ENCODE results near the gene MIF. TPM values are rescaled to one million over a fixed set of nuclear protein-coding genes. Genes with fewer than 3 reads are reported as not detected.

Gene MIF
- total and polyA plus RNA-seq, 2 of the 4 experiments (the other 2 are of a cell fraction): 123 to 530 TPM

GRCh38 chr22:23847991-23848864 lies 46.0 kb upstream of the MIF start:
- no peak overlapping the region for H2BK5ac ChIP-seq (ENCODE audit: low read depth, low read length, poor library complexity, severe bottlenecking)
- WGBS, 2 experiments (ENCODE audit: extremely low coverage in 2 of 2, insufficient read length in 1 of 2): 75% methylated on average over 12 of the region's 24 CpGs; no CpG with 5 or more reads in 1 of the 2 experiments
- no peaks in the 10 kb centered on the region for H3K9me1 ChIP-seq (ENCODE audit: insufficient read depth, low read length)
- ChIA-PET POLR2A (ENCODE audit: unreplicated experiment) (no interaction called here), CTCF (interaction anchor here (0.9 kb wide), 1 partner anchor 77 kb away, joined by 3 read pairs; no protein-coding TSS in a partner anchor)
- H3K27ac ChIP-seq (ENCODE audit: insufficient read depth, low read length): no peak overlapping the region
- H3K9me3 ChIP-seq (ENCODE audit: control insufficient read depth, insufficient read depth, low read length): no peaks in the 10 kb centered on the region
- H4K5ac ChIP-seq (ENCODE audit: low read depth, low read length): no peak overlapping the region
- no peak overlapping the region for H2BK15ac ChIP-seq (ENCODE audit: low read depth, low read length)
- no peak overlapping the region for H3K14ac ChIP-seq (replicated peaks; ENCODE audit: low read depth, low read length)
- no peaks in the 10 kb centered on the region for H3K27me3 ChIP-seq (ENCODE audit: control insufficient read depth, insufficient read depth, low read length)
- BruUV-seq (replicated peaks): no TSS peak
- no peak for DNase-seq
- H3K4me1 ChIP-seq (ENCODE audit: control insufficient read depth, insufficient read depth, low read length): peaks cover 19% of the 10 kb centered on the region
- TF ChIP-seq MXI1 (IDR thresholded peaks at IDR 0.05; ENCODE audit: borderline replicate concordance, low read depth, low read length) (no peak), BHLHE40 (IDR thresholded peaks at IDR 0.05; ENCODE audit: low read depth, low read length) (no peak), RFX5 (IDR thresholded peaks at IDR 0.05; ENCODE audit: low read depth, low read length) (no peak), FOS (IDR thresholded peaks at IDR 0.05; ENCODE audit: low read depth, low read length) (no peak), CEBPB (IDR thresholded peaks at IDR 0.05; ENCODE audit: low read depth, low read length) (no peak), MAFK (IDR thresholded peaks at IDR 0.05; ENCODE audit: low read depth, low read length) (no peak), POLR2A (IDR thresholded peaks at IDR 0.05; ENCODE audit: low read depth, low read length) (no peak), CHD1 (IDR thresholded peaks at IDR 0.05; ENCODE audit: low read depth, low read length) (no peak), SMC3 (IDR thresholded peaks at IDR 0.05; ENCODE audit: low read depth, low read length) (no peak), ELK1 (IDR thresholded peaks at IDR 0.05; ENCODE audit: borderline replicate concordance, low read depth, low read length) (no peak), CTCF (conservative IDR thresholded peaks at IDR 0.05; ENCODE audit: low read depth, low read length) (no peak)
- H3K56ac ChIP-seq (ENCODE audit: extremely low read depth, insufficient read depth, low read length): no peak overlapping the region
- H3K18ac ChIP-seq (ENCODE audit: low read depth, low read length): no peak overlapping the region
- H2AK5ac ChIP-seq (ENCODE audit: low read depth, low read length): peak overlapping the region; percentile 32; the same call in 1 of the 2 replicates
- H2AK9ac ChIP-seq (replicated peaks; ENCODE audit: low read depth, low read length, poor library complexity): peak overlapping the region; percentile 70
- in situ Hi-C loops (cut with MboI; ENCODE audit: low sequenced_read_pairs): loop anchor here (10.0 kb wide), 1 partner anchor 323 kb away; no protein-coding TSS in a partner anchor
- H3K23ac ChIP-seq (ENCODE audit: low read depth, low read length): no peak overlapping the region
- no peak overlapping the region for H3K4ac ChIP-seq (ENCODE audit: low read depth, low read length)
- H4K91ac ChIP-seq (ENCODE audit: insufficient read depth, low read depth, low read length): no peak overlapping the region
- H2BK20ac ChIP-seq (ENCODE audit: low read depth, low read length): no peak overlapping the region
- no peak overlapping the region for H2BK120ac ChIP-seq (ENCODE audit: low read depth, low read length)
- H3K9ac ChIP-seq (ENCODE audit: low read depth, low read length): no peak overlapping the region
- H3K36me3 ChIP-seq (ENCODE audit: control insufficient read depth, insufficient read depth, low read length): no peaks in the 10 kb centered on the region
- H2AFZ ChIP-seq (replicated peaks; ENCODE audit: low read length, poor library complexity): no peak overlapping the region
- no peak overlapping the region for H3K4me2 ChIP-seq (ENCODE audit: low read depth, low read length)
- no peaks in the 10 kb centered on the region for H4K20me1 ChIP-seq (ENCODE audit: insufficient read depth, low read length)
- no peak overlapping the region for H4K8ac ChIP-seq (ENCODE audit: low read depth in 2 of 2, low read length in 2 of 2)
- dilution Hi-C loops (cut with HindIII; ENCODE audit: low sequenced_read_pairs, unreplicated experiment): no loop called here
- ATAC-seq (ENCODE audit: low read depth): no peak
- no peaks in the 10 kb centered on the region for H3K79me1 ChIP-seq (ENCODE audit: low read depth in 1 of 2, low read length in 2 of 2)
- intact Hi-C loops (cut with micrococcal nuclease): loop anchor here (5.0 kb wide), 3 partner anchors 76 to 306 kb away; partner anchors contain the start of gene MMP11
- no peak overlapping the region for H3K4me3 ChIP-seq (ENCODE audit: insufficient read depth, low read depth, low read length)
